HFF-Myc (cell line): ENCODE data around the gene CAND2.
"Not testable (repeated sequence)": the region's sequence is repeated elsewhere in the genome, so short reads cannot be mapped to it uniquely, and the experiment has no call there.

Experiments
- DNase-seq: peaks from one replicate; pipeline ENCODE4 v3.0.0-alpha.2; 2011; ENCODE audit warnings: low read depth; ENCODE audit errors: extremely low read depth
- H3K4me3 ChIP-seq: replicated peaks from 2 replicates; pipeline ENCODE4 v1.5.1; 2011; ENCODE audit warnings: low read depth, mild to moderate bottlenecking, control low read depth, low read length
- CTCF ChIP-seq: IDR thresholded peaks from 2 replicates; pipeline ENCODE4 v1.5.1; 2012; ENCODE audit warnings: mild to moderate bottlenecking, low read depth, low read length, control low read depth; ENCODE audit errors: missing control alignments

The CAND2 gene

DNA sequence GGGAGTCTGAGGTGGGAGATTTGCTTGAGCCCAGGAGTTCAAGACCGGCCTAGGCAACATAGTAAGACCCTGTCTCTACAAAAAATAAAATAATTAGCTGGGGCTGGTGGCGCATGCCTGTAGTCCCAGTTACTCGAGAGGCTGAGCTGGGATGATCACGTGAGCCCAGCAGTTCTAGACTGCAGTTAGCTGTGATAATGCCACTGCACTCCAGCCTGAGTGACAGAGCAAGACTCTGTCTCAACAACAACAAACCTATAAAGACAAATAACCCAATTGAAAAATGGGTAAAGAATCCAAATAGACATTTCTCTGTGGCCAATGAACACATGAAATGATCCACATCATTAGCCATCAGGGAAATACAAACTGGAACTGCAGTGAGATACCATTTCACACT lies 46.0 kb downstream of the CAND2 start:
- H3K4me3 ChIP-seq, result no peak overlapping the region
- DNase-seq, result no peak
- TF ChIP-seq CTCF, result no peak

DNA sequence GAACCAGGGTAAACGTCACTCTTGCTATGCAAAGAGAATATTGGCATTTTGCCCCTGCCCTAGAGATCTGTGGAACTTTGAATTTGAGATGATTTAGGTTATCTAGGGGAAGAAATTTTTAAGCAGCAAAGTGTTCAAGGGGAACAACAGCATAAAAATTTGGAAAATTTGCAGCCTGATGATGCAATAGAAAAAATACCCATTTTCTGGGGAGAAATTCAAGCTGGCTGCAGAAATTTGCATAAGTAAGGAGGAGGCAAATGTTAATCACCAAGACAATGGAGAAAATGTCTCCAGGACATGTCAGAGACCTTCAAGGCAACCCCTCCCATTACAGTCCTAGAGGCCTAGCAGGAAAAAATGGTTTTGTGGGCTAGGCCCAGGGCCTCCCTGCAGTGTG lies 49.3 kb downstream of the CAND2 start:
- DNase-seq, result no peak
- no peak overlapping the region for H3K4me3 ChIP-seq
- TF ChIP-seq CTCF, result no peak

DNA sequence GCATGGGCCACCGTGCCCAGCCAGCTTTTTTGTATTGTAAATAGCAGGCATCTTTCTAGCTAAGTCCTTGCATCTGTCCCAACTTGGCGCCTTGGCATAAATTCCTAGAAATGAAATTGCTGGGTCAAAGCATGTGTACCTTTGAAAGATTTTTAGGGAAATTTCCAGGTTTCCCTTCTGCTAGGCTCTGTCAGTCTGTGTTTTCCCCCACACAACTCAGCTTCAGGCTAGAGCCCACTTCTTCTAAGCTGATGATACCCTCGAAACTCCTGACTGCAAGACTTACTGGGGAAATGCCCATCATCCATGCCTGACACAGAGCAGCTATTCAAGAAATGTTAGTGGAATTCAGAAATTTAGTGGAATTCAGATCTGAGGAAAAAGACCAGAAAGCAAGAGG lies 55.7 kb downstream of the CAND2 start:
- DNase-seq, result no peak
- TF ChIP-seq CTCF, result no peak
- H3K4me3 ChIP-seq, result no peak overlapping the region

GRCh38 chr3:12853847-12854246 lies 57.4 kb downstream of the CAND2 start:
- not testable (repeated sequence) for DNase-seq, H3K4me3 ChIP-seq

GRCh38 chr3:12854565-12854964 lies 58.1 kb downstream of the CAND2 start:
- no peak overlapping the region for H3K4me3 ChIP-seq
- TF ChIP-seq CTCF, result no peak
- no peak for DNase-seq

DNA sequence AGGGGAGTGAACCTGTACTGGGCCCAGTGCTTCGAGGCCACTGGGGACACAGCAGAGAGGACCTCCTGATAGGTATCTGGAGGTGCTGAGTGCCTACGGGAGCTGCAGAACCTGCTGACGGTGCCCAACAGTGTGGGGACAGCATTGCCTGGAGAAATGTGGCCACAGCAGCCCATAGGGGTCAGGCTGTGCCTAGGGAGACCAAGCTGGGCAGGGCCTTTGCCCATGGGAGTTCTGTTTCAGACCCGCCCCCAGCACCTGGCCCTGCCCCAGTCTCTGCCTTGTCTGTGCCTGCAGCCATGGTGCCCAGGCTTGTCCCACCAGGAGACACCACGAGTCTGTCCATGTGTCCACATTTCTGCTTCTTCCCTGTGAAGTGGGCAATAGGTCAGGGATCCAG lies 60.1 kb downstream of the CAND2 start:
- H3K4me3 ChIP-seq, result no peak overlapping the region
- no peak for DNase-seq
- no peak for TF ChIP-seq CTCF

- no peak for DNase-seq
- TF ChIP-seq CTCF, result no peak
- H3K4me3 ChIP-seq, result no peak overlapping the region
Observed at GRCh38 chr3:12859840-12860239, 63.4 kb downstream of the CAND2 start.

DNA sequence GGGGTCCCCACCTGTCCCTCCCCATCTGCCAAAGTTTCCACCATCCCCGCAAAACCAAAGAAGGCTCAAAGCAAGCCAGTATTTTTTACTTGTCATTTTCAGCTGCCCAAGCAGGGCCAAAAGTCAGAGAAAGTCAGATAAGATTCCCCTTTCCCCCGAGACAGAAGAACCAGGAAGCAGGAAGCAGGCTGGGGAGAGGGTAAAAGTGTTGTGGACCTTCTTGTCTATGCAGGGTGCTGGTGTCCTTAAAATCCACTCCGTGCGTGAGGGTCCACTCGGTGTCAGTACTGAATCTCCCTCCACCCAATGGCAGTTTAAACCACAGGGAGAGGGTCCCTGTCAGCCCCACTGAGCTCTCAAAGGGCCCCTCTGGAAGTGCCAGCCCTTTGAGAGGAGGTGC lies 65.1 kb downstream of the CAND2 start:
- no peak overlapping the region for H3K4me3 ChIP-seq
- TF ChIP-seq CTCF, result no peak

More for the DNA sequence above, 65.1 kb downstream of the CAND2 start:
- DNase-seq, result no peak
